ENCODE results near the gene PTPRK.

DNA sequence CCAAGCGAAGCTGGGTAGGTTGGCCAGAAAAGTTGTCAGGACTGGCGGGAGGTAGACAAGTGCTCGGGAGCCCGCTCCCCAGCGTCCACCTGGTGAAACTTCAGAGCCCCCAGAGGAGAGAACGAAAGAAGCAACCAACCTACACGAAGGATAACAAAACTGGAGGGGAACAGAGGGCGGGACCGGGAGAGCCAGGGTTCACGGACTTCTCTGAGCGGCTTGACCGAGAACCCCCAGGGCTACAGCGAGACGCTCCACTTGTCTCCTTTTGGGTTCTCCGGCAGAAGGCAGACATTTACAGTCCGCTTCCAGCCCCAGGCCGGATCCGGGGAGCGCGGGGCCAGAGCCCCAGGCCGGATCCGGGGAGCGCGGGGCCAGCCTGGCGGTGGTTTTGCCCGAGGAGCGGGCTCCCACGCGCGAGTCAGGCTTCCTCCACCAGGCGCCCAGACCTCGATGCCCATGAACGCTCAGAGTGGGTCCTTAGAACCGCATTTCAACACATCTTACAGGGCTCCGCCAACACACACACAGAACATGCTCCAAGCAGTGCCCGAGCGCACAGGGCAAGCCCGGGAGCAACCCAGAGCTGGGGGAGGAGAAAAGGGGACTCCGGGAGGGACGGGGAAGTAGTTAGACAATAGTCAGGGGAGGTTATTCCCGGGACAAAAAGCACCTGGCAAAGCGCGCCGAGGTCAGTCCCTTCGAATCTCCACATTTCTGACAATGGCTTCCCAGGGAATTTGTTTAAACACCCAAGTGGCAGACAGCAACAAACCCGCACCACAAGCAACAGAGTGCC lies 1.1 kb downstream of the PTPRK start:
- no peak for TF ChIP-seq EZH2 (IDR thresholded peaks at IDR 0.05; ENCODE audit: low read length)
- TF ChIP-seq, protein P1, sequence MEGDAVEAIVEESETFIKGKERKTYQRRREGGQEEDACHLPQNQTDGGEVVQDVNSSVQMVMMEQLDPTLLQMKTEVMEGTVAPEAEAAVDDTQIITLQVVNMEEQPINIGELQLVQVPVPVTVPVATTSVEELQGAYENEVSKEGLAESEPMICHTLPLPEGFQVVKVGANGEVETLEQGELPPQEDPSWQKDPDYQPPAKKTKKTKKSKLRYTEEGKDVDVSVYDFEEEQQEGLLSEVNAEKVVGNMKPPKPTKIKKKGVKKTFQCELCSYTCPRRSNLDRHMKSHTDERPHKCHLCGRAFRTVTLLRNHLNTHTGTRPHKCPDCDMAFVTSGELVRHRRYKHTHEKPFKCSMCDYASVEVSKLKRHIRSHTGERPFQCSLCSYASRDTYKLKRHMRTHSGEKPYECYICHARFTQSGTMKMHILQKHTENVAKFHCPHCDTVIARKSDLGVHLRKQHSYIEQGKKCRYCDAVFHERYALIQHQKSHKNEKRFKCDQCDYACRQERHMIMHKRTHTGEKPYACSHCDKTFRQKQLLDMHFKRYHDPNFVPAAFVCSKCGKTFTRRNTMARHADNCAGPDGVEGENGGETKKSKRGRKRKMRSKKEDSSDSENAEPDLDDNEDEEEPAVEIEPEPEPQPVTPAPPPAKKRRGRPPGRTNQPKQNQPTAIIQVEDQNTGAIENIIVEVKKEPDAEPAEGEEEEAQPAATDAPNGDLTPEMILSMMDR (optimal IDR thresholded peaks at IDR 0.05 in 1 of 3, IDR thresholded peaks at IDR 0.05 in 1 of 3, conservative IDR thresholded peaks at IDR 0.05 in 1 of 3; ENCODE audit: extremely low read depth in 1 of 3, insufficient read depth in 2 of 3, low read length in 3 of 3) = peak in 2 of 3 experiments; percentile 5 to 18

All from keratinocyte (primary cell).